Islet of Langerhans (tissue), 1 donor: ENCODE measurements around the gene UNC45A.
"Not testable (repeated sequence)": the region's sequence is repeated elsewhere in the genome, so short reads cannot be mapped to it uniquely, and the experiment has no call there.

Experiments
- FAIRE-seq: peaks from one replicate; lab custom pipeline; 2011; peaks lifted over from hg19 to GRCh38; lab: Jason Lieb, UNC

UNC45A gene

DNA sequence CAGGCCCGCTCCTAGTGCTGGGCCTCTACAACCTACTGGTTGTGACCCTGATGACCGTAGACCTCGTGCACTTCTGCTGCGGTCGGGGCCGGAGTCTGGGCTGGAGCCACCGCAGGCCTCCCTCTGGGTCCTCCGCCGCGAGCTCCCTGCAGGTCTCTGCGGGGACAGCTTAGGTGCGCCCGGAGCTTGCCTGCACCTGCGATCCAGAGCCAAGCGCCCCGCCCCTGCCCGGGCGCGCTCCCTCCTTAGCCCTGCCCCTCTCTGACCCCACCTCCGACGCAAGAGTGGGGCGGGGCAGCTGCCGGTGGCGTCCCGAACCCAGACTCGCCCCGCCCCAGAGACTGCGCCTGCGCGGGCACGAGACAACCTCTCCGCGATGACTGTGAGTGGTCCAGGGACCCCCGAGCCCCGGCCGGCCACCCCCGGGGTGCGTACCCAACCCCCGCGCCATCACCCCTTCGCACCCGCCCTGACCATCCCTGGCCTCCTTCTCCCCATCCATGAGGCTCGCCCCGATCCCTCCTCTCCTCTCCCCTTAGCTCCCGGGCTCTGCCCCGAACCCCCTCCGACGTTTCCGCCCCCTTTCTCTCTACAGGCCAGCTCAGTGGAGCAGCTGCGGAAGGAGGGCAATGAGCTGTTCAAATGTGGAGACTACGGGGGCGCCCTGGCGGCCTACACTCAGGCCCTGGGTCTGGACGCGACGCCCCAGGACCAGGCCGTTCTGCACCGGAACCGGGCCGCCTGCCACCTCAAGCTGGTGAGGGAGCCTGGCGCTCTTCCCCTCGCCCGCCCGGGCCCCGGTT lies at the start of gene UNC45A:
TSS of gene UNC45A (plus strand) at position 337 of the 803 bp plus-strand sequence. CDS start at position 377, 40 bp downstream.
- no peak for FAIRE-seq

DNA sequence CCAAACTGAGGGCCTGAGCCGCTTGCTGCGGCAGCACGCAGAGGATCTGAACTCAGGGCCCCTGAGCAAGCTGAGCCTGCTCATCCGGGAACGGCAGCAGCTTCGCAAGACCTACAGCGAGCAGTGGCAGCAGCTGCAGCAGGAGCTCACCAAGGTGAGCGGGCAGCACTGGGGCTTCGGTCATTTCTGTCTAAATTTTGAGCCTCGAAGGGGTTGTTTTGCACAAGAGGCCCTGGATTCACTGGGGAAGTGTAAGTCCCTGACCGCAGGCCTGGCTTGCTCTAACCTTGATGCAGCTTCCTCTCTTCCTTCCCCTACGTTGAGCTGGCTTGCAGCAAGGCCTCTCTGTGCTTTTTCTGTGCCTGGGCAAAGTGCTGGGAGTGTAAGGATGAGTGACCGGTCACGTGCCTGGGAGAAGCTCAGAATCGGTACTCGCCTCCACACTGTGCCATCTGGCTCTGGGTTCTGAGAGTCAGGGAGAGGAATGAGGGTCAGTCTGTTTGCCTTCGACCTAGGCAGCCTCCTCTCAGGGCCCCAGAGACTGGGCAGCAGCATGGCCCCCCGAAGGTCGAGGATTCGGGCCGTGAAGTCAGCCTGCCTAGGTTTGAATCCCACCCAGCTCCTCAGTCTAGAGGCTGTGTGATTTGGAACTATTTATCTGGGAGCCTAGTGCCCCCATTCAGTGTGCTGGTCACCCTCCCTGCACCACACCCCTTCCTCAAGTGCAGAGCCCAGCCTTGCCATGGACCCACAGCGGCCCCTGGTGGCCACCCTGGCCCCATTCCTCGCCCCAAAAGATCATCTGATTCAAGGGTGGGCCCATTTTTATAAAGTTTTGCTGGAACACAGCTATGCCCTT lies 49.4 kb upstream of the UNC45A start:
- no peak for FAIRE-seq

GRCh38 chr15:90886291-90886614 lies 48.8 kb upstream of the UNC45A start:
- FAIRE-seq: no peak

- FAIRE-seq: no peak
These were observed 48.0 kb upstream of the UNC45A start for GRCh38 chr15:90887037-90887481.

DNA sequence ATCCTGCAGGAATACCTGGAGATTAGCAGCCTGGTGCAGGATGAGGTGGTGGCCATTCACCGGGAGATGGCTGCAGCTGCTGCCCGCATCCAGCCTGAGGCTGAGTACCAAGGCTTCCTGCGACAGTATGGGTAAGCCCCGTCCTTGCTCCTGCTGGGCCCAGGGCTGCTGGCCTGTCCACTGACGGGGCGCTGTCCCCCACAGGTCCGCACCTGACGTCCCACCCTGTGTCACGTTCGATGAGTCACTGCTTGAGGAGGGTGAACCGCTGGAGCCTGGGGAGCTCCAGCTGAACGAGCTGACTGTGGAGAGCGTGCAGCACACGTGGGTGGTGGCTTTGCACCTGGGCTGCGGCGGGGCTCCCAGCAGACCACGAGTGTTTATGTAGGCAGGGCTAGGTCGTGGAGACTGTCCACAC lies 45.8 kb upstream of the UNC45A start:
- no peak for FAIRE-seq

DNA sequence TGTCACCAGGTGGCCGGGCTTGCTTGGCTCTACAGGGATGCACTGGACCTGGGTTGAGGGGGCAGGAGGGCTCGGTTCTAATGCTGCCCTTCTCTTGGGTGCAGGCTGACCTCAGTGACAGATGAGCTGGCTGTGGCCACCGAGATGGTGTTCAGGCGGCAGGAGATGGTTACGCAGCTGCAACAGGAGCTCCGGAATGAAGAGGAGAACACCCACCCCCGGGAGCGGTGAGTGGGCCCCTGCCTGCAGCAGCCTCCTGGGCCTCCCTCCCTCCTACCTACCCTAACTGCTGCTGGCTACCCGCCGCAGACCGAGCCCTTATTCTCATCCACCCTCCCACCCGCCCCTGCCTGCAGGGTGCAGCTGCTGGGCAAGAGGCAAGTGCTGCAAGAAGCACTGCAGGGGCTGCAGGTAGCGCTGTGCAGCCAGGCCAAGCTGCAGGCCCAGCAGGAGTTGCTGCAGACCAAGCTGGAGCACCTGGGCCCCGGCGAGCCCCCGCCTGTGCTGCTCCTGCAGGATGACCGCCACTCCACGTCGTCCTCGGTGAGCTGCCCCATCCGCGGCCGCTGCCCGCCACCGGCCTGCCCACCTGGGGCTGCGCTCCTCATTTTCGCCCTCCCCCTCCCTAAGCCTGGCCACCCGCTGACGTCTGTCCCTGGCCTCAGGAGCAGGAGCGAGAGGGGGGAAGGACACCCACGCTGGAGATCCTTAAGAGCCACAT lies 45.2 kb upstream of the UNC45A start:
- no peak for FAIRE-seq

DNA sequence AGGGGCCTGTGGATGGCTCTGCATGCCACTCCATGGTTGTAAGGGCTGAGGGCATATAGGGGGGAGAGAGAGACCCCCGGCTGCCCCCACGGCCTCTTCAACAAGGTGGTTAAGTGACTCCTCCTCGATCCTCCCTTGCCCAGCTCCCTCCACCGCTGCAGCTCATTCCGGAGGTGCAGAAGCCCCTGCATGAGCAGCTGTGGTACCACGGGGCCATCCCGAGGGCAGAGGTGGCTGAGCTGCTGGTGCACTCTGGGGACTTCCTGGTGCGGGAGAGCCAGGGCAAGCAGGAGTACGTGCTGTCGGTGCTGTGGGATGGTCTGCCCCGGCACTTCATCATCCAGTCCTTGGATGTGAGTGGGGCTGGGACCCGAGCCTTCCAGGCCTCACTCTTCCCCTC lies 44.2 kb upstream of the UNC45A start:
- FAIRE-seq: no peak

DNA sequence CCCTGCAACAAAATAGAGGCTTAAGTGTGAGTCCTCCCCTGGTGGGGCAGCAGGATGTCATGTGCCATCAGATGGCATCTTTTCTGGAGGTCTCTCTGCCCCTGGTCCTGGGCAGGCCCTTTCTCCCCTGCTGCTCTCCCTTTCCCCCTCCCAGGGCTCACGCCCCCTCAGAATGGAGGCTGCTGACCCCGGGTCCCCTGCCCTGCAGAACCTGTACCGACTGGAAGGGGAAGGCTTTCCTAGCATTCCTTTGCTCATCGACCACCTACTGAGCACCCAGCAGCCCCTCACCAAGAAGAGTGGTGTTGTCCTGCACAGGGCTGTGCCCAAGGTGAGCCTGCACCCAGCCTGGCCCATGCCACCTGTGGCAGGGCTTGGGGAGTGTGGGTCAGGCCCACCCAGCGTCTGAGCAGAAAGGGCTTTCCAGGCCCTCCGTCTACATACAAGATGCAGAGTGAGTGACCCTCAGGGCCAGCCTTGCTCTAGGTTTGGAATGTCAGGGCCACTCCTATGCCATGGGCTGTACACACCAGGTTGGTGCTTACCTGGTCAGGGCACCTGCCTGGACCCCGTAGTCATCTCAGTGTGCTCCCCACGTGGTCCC lies 43.6 kb upstream of the UNC45A start:
- FAIRE-seq: no peak

DNA sequence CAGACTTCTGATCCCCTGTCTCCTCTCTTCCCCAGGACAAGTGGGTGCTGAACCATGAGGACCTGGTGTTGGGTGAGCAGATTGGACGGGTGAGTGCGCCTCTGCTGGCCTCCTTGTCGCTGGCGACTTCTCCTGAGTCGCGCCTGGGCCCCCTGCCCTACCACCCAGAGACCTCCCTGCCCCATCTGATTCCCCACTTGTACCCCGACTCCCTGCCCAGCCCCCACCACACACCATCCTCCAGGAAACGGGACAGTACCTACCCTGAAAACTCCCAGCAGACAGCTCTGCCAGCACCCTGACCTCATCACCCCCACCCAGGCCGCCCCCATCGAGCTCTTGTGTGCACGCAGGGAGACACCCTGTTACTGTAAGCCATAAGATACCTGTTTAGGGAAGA lies 43.1 kb upstream of the UNC45A start:
- no peak for FAIRE-seq

- FAIRE-seq: no peak
These were observed 42.4 kb upstream of the UNC45A start for GRCh38 chr15:90892498-90893174.

- FAIRE-seq: no peak
These were observed 41.7 kb upstream of the UNC45A start for GRCh38 chr15:90893175-90894090.

DNA sequence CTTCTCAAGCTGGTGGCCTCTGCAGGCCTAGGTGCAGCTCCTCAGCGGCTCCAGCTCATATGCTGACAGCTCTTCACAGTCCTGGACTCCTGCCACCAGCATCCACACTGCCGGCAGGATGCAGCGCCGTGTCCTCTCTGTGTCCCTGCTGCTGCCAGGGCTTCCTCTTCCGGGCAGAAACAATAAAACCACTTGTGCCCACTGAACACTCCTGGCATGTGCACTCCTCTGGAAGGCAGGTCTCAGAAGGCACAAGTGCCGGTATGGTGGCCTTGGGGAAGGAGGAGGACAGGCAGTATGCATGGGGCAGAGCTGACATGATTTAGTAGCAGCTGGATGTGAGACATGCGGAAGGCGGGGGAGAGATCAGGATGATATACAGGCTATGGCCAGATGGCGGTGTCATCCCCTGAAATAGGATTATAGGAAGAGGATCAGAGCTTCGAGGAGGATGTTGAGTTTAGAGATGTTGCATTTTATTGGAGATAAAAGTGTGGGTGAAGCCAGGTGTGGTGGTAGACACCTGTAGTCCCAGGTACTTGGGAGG lies 39.4 kb upstream of the UNC45A start:
- no peak for FAIRE-seq

DNA sequence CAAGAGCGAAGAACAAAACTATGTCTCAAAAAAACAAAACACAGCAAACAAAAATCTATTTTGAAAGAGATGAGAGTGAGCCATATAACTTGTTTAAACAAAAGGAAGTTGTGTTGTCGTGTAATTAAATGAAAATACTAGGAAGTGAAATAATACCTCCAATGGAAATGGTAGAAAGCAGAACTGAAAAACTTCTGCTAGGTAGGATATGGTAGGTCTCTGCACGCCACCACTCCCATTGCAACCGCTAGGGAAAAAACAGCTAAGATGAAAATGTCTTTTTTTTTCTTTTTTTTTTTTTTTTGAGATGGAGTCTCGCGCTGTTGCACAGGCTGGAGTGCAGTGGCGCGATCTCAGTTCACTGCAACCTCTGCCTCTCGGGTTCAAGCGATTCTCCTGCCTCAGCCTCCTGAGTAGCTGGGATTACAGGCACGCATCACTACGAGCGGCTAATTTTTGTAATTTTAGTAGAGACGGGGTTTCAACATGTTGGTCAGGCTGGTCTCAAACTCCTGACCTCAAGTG lies 37.9 kb upstream of the UNC45A start:
- FAIRE-seq: not testable (repeated sequence)

GRCh38 chr15:90901175-90902039 lies 33.7 kb upstream of the UNC45A start:
- FAIRE-seq: no peak

DNA sequence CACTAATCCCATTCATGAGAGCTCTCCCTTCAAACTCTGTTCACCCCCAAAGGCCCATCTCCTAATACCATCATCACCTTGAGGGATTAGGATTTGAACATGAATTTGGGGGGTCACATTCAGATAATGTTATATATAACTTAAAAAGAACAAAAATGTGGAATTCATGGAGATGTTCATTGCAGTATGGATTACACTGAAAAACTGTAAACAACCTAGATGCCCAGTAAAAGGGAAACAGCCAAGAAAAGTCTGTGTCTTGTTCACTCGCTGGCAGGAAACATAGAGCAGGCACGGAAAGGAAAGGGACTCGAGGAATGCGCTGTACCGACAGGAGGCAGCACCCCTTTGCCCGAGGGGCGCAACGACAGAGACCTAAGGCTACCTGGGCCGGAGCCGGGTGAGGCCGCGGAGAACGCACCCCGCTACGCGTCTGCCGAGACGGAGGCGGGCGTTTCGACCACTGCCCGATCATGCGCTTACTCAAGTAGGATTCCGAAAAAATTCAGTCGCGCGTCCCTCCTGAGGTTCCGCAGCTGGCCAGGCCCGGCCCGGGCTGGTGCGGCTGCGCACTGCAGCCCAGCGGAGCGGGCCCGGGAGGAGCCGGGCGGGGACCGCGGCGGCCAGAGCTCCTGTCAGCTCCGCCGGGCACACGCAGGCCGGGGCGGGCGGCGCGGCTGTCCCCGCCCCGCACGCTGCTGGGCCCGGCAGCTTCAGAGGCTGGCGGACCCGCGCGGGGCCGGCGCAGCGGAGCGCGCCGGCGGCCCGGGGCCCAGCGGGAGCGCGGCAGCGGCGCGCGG lies 32.8 kb upstream of the UNC45A start:
- FAIRE-seq: no peak

DNA sequence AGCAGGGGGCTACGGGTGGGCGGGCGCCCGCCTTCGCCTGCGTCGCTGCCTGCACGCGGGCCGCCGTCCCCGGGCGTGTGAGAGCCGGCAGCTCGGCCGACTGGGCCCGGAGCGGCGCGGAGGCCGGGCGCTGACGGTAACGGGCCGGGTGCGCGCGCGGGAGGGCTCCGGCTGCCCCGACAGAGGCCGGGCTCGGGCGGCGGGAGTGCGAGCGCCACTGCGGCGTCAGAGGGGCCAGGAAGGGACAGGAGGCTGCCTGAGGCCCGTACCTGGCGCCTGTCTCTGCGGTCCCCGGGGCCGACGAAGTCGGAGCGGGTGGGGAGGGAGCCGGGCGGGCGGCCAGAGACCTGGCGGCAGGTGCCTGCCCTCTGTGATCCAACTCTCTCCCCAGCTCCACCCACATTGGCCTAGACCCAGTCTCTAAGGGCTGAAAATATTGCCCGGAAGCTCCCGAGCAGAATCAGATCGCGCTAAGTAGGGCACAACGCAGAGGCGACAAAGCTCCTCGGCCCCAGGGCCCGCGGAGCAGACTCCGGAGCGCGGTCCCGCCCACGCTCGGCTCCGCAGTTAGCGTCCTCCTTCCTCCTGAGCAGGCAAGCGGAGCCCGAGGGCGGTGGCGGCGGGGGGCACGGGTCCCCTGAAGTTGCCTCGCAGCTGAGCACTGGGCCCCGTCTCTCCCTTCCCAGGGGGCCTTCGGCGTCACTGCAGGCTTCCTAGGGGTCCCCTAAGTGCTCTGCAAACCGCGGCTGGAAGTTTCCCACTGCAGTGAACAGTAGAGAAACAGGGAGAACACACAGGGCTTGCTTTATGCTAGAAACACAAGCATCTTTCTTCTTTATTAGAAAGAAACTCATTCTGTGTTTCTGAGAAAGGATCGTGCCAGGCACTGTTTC lies 32.0 kb upstream of the UNC45A start, which contains the start of gene MAN2A2:
TSS of gene MAN2A2 (plus strand) at position 463 of the 893 bp plus-strand sequence. CDS start 906 bp downstream, outside the sequence.
- no peak for FAIRE-seq
